SU-DHL-6 (cell line): ENCODE data around the gene MAP4.

Source experiments
- CTCF ChIP-seq: fragments of 200-600 bp; sonication (generic); IDR thresholded peaks from one replicate; pipeline ENCODE4 v1.5.1; 2017; ENCODE audit warnings: antibody characterized with exemption, mild to moderate bottlenecking, low read length, moderate library complexity; ENCODE audit not compliant: insufficient read depth, poor library complexity, severe bottlenecking
- EZH2phosphoT487 ChIP-seq: fragments of 200-600 bp; sonication (generic), shearing (Covaris generic); conservative IDR thresholded peaks from 2 replicates; pipeline ENCODE4 v1.6.1; 2018; ENCODE audit warnings: mild to moderate bottlenecking, antibody characterized with exemption, low read length, moderate library complexity, mixed read lengths

GRCh38 chr3:47803480-47804025 is 212.7 kb downstream of the MAP4 start:
- TF ChIP-seq CTCF = no peak
- TF ChIP-seq EZH2phosphoT487 = no peak
